Thyroid gland (tissue), 4 donors: ENCODE results near the gene GPR137B. TPM values are rescaled to one million over a fixed set of nuclear protein-coding genes. Genes with fewer than 3 reads are reported as not detected.

ENCODE experiments used
- DNase-seq, 2 donors: peaks; one replicate each; pipeline ENCODE4 v3.0.0-alpha.2; 2019
- H3K27ac ChIP-seq, 3 donors: fragments of 200-600 bp; sonication (generic); 1 replicate in 2 of 3; 2 replicates in 1 of 3; pipeline ENCODE4 v1.5.1; 2016 to 2019; ENCODE audit warnings: mild to moderate bottlenecking in 1 of 3, moderate library complexity in 1 of 3
- H3K27me3 ChIP-seq: fragments of 200-600 bp; sonication (generic); one replicate; pipeline ENCODE4 v1.5.1; 2019
- H3K36me3 ChIP-seq, 2 donors: fragments of 200-600 bp; sonication (generic); one replicate each; pipeline ENCODE4 v1.5.1; 2016 to 2019
- H3K4me1 ChIP-seq, 2 donors: fragments of 200-600 bp; sonication (generic); one replicate each; pipeline ENCODE4 v1.5.1; 2017 to 2019
- H3K4me3 ChIP-seq, 3 donors: fragments of 200-600 bp; sonication (generic); replicated peaks in 1 of 3; 1 replicate in 2 of 3; 2 replicates in 1 of 3; pipeline ENCODE4 v1.5.1; 2016; ENCODE audit warnings: mild to moderate bottlenecking in 1 of 3
- H3K9me3 ChIP-seq: fragments of 200-600 bp; sonication (generic); one replicate; pipeline ENCODE4 v1.5.1; 2017
- CTCF ChIP-seq, 6 experiments: fragments of 200-600 bp in 3 of 6; fragments of 450-650 bp in 3 of 6; sonication (generic) in 3 of 6; IDR thresholded peaks; one replicate each; pipeline ENCODE4 v1.5.1; 2016 to 2019; ENCODE audit warnings: antibody characterized with exemption in 6 of 6, mild to moderate bottlenecking in 2 of 6, inconsistent platforms in 1 of 6, moderate library complexity in 1 of 6
- POLR2A ChIP-seq, 2 donors: fragments of 450-650 bp; IDR thresholded peaks; one replicate each; pipeline ENCODE4 v1.6.1; 2017; ENCODE audit warnings: antibody characterized with exemption in 2 of 2, mild to moderate bottlenecking in 2 of 2, moderate library complexity in 1 of 2
- WGBS, 2 donors: methylation state at CpG; one replicate each; pipeline ENCODE4 v1.1.5; 2017; 5-methylcytosine and 5-hydroxymethylcytosine counted together
- intact Hi-C: fragments of 100-400 bp; cut with DNase I; formaldehyde crosslinking; loops from one replicate; pipeline ENCODE4 v1.15.1; 2023
- total RNA-seq, 4 donors: library from RNA; depleted of rRNA; stranded (reverse); fragments of >200 nt; gene quantifications; one replicate each; pipeline ENCODE4 v1.2.3, GENCODE V29; 2016

The GPR137B gene
- total RNA-seq, 4 donors from 2014 or later: 15.1 to 30.0 (median 15.6) TPM

GRCh38 chr1:236201786-236202185 lies 59.4 kb downstream of the GPR137B start:
- H3K27ac ChIP-seq: no peak overlapping the region
- no peak for DNase-seq
- WGBS, 2 donors: 100% methylated on average over 1 of the region's 1 CpG
- no peaks in the 10 kb centered on the region for H3K4me1 ChIP-seq
- no peak overlapping the region for H3K4me3 ChIP-seq
- intact Hi-C loops: no loop called here
- H3K36me3 ChIP-seq: no peaks in the 10 kb centered on the region
- no peaks in the 10 kb centered on the region for H3K9me3 ChIP-seq
- no peaks in the 10 kb centered on the region for H3K27me3 ChIP-seq
- TF ChIP-seq CTCF (IDR thresholded peaks at IDR 0.05): no peak
- TF ChIP-seq POLR2A (IDR thresholded peaks at IDR 0.05): no peak

GRCh38 chr1:236204039-236204438 lies 61.7 kb downstream of the GPR137B start:
- Histone ChIP-seq H3K27me3 (no peaks in the 10 kb centered on the region), H3K36me3 (no peaks in the 10 kb centered on the region), H3K4me3 (no peak overlapping the region), H3K9me3 (no peaks in the 10 kb centered on the region), H3K4me1 (no peaks in the 10 kb centered on the region), H3K27ac (no peak overlapping the region)
- intact Hi-C loops: no loop called here
- TF ChIP-seq CTCF (IDR thresholded peaks at IDR 0.05) (no peak), POLR2A (IDR thresholded peaks at IDR 0.05) (no peak)
- no peak for DNase-seq
- WGBS, 2 donors: 100% methylated on average over 1 of the region's 1 CpG

GRCh38 chr1:236204656-236205055 lies 62.3 kb downstream of the GPR137B start:
- Histone ChIP-seq H3K27ac (no peak overlapping the region), H3K27me3 (no peaks in the 10 kb centered on the region), H3K4me1 (no peaks in the 10 kb centered on the region), H3K4me3 (no peak overlapping the region), H3K9me3 (no peaks in the 10 kb centered on the region), H3K36me3 (no peaks in the 10 kb centered on the region)
- intact Hi-C loops: no loop called here
- no peak for DNase-seq
- no peak for TF ChIP-seq CTCF (IDR thresholded peaks at IDR 0.05)
- no peak for TF ChIP-seq POLR2A (IDR thresholded peaks at IDR 0.05)
- WGBS, 2 donors: 95% methylated on average over 3 of the region's 3 CpGs

- no peak for DNase-seq
- Histone ChIP-seq H3K4me1 (no peaks in the 10 kb centered on the region), H3K27ac (no peak overlapping the region), H3K9me3 (no peaks in the 10 kb centered on the region), H3K36me3 (no peaks in the 10 kb centered on the region), H3K27me3 (no peaks in the 10 kb centered on the region), H3K4me3 (no peak overlapping the region)
- TF ChIP-seq CTCF (IDR thresholded peaks at IDR 0.05) (no peak), POLR2A (IDR thresholded peaks at IDR 0.05) (no peak)
- 63 to 67% methylated on average over 4 of the region's 4 CpGs for WGBS, 2 donors
- intact Hi-C loops: no loop called here
These were observed 64.2 kb downstream of the GPR137B start for GRCh38 chr1:236206548-236206947.

- Histone ChIP-seq H3K9me3 (no peaks in the 10 kb centered on the region), H3K27me3 (no peaks in the 10 kb centered on the region), H3K27ac (no peak overlapping the region), H3K36me3 (no peaks in the 10 kb centered on the region), H3K4me3 (no peak overlapping the region), H3K4me1 (no peaks in the 10 kb centered on the region)
- WGBS, 2 donors: 36 to 41% methylated on average over 5 of the region's 5 CpGs
- DNase-seq: peak in 1 of 2 donors; percentile 2
- no peak for TF ChIP-seq POLR2A (IDR thresholded peaks at IDR 0.05)
- TF ChIP-seq CTCF (IDR thresholded peaks at IDR 0.05): no peak
- intact Hi-C loops: no loop called here
These were observed 64.8 kb downstream of the GPR137B start for GRCh38 chr1:236207121-236207520.
